ENCODE measurements around the gene POLR2M.
A peak's percentile ranks its signal among the peaks of the same experiment; 100 is the strongest.

The POLR2M gene

DNA sequence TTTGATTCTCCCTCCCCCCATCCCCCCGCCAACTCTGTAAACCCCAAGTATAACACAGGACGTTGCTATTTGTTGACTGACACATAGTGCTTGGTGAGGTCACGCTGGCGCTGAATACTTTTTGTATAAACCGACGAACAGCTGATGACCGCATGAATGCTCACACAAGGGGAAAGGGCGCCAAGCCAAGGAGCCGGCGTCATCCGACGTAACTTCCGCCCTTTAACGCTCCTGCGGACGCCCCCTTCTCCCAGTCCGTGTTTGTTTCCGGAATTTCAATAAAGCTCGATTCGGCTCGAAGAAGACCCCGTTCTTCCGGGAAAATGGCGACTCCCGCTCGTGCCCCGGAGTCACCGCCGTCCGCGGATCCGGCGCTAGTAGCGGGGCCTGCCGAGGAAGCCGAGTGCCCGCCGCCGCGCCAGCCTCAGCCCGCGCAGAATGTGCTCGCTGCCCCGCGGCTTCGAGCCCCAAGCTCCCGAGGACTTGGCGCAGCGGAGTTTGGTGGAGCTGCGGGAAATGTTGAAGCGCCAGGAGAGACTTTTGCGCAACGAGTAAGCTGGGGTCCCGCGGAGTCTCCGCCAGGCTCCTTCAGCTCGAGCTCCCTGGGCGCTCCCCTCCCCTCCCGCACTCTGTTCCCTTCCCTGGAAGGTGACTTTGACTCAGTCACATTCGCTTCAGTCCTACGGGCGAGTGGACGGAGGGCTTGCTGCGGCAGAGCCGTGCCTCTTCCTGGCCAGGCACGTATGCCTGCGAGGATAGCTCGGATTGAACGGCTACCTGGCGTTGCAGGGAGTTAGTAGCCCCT lies at the start of gene POLR2M:
POLR2M (plus strand) TSS at position 310 of the 805 bp plus-strand sequence; CDS start at position 439, 129 bp downstream.
- DNase-seq = peak; percentile 76 to 91 (median 90)

DNA sequence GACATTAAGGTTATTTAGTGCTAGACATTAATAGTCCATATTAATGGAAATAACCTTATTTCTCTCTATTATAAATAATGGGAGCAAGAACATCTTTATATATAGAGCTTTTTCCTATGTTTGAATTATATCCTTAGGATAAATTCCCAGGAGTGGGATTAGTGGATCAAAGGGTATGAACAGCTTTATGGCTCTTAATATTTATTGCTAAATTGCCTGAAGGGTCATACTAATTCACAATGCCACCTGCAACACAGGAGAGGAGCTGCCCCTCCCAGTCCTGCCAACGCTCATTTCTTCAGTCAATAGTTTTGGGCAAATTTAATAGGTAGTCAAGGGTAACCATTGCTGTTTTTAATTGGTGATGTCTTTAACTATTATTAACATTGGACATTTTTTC lies 48.9 kb upstream of the POLR2M start:
- no peak for DNase-seq

DNA sequence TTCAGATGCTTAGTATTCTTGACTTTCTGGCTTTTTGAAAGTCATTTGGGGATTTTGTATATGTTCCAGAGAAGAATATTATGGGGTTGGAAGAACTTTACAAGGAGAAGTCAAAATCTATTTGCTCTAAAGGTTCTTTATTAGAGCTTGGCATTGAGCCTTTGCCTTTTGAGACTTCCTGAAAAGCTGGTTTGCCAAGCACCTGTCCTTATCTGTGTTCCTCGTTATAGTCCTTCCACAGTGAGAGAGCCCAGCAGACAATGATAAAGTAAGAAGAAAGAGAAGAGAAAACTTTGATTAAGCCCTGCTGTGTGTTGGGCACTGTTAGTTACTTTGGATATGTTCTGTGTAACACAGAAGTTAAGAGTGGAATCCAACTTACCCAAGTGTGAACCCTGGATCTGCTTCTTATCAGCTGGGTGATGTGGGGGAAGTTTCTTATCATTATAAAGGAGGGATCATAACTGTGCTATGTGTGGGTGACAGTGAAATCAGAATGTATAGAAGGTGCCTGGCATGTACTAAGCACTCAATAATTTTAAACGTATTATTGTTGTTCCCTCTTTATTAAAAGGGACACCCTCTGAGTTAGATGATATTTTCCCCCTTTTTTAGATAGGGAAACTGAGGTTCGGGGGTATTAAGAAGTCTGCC lies 44.3 kb upstream of the POLR2M start:
- no peak for DNase-seq

DNA sequence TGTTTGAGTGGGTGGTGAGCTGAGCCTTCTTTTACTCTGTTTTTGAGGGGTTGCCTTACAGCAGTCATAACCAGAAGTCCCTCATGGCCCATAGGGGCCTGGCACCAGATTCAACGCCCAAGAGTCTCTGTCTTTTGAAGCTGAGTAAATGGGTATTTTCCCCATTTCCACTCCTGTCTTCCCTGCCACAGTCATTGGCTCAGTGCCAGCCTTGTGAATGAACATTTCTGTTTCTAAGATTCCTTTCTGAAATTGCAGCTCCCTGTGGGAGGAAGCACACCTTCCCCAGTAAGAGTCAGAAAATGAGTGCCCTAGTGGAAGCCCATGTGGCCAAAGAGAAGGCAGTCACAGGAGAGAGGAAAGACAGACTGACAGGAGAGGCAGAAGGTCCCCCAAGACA lies 43.7 kb upstream of the POLR2M start:
- no peak for DNase-seq

DNA sequence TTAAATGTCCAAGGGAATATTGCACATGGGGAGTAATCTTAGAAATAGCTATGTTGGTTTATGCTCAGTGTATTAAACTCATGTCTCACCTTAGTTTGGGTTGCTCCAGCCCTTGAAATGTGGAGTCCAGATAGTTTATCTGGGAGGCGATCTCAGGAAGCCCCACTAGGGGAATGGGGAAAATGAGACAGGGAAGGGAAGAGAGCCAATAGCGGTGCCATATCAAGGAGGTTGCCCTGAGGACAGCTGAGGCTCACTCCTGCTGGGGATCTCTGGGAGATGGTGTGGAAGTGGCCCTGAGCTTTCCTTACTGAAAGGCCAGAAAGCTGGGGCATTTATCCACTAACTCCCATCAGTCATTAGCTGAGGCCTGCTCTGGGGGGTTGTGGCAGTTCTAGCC lies 43.3 kb upstream of the POLR2M start:
- no peak for DNase-seq

DNA sequence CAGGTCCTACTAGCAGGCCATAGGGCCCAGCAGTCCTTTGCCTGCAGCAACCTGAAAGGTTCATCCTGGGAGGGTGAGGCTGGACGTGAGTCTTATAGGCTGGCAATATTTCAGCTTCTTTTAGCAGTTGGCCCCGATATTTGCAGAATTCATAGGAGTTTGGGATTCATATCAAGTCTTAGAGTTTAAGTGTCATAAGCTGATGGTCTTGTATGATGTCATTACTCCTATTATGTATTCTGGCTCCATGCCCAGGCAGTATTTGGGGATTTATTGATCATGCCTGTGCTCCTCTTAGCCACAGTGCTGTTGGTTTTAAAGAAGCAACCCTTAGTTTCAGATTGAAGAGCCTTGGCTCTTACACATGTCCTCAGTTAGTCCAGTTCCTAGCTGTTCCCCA lies 41.3 kb upstream of the POLR2M start:
- DNase-seq = no peak

DNA sequence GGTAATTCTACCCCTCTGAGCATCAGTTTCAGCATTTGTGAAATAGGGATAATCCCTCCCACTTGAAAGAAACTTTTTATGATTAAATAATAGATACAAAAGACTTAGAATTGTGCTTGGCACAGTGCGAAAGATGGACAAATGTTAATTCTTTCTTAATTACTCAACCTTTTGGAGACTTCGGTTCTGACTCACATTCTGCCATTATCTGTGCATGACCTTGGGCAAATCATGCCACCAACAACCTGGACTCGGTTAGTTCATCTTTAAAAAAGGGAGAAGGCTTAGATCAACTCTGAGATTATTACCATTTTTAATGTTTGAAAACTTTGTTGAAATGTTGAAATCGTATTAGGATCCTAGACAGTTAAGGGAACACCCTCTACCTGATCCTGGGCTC lies 40.6 kb upstream of the POLR2M start:
- no peak for DNase-seq

DNA sequence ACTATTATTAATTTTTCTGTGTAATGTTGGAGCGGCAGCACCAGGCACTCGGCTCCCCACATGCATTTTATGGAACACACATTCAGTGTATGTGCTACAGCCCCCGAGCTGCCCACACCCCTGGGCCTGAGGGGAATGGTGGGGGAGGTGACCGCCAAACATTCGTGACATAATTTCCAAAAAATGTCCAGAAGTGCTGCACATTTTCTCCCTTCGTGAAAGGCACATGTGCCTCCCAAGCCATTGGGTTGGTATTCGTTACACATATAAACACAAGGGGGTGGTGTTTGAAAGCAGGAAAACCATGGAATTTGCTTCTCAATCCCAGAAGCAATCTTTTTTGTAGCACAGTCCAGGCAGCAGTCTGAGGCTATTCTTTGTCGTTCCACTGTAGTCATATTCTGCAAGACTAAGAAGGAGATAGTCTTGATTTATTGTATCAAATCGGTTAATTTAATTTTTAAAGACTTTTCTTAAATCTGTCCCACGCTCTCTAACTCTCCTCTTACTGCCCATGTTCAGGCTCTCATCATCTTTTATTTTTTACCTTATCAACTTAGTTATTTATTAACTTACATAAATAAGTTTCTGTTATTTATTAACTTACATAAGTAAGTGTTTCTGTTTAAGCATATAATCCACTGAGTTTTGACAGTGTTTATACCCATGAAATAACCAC lies 39.2 kb upstream of the POLR2M start:
- DNase-seq = peak in 1 of 6 experiments; percentile 5

DNA sequence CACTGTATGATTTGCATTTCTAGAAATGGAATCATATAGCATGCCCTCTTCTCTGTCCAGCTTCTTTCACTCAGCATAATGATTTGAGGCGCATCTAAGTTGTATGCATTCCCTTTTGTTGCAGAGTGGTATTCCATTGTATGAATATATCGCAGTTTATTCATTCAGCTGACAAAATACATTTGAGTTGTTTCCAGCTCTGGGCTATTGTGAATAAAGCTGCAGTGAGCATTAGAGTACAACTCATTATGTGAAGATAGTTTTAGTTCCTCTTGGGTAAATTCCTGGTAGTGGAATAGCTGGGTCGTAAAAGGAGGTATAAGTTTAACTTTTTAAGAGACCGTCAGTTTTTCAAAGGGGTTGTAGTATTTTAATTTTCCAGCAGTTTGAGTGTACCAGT lies 38.5 kb upstream of the POLR2M start:
- DNase-seq = no peak

DNA sequence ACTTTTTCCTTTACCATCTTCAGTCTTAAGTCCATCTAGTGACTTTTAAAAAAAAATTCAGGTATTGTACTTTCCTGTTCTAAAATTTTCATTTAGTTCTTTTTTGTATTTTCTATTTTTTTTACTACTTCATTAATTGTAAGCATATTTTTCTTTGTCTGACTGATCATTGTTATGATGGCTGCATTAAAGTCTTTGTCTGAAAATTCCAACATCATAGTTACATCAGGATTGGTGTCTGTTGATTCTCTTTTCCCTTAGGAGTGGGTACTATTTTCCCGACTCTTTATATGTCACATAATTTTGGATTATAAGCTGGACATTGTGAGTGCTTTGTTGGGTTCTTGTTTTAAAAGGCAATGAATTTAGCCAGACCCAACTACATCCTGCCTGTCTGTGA lies 34.9 kb upstream of the POLR2M start:
- no peak for DNase-seq

DNA sequence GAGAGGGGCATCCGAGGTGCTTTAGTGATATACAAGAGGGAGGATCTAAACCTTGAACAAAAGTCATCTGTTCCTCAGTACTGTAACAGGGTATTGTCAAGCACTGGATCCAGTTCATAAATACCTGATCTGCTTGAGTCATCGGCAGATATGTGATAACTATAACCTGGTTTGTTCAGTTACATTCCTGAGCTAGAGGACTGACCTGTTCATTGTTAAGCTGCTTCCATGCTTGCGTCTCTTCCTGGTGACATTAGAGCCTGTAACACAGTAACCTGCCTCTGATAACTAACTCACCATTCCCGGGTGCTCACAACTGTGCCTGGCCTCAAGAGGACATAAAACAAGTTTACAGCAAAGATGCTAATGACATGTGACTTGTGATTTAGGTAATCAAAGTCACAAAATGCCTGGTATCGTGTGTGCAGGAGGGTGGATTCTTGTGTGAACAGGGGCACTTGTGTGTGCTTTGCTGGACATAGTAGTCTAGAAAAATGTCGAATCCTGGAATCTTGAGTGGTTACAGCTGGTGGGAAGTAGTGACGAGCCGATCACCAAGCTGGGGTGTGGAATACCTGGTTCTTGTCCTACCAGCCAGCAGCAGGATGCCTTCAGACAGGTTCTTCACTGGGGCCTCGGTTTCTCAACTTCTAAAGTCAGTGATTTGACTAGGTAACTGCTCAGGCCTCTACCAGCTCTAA lies 30.9 kb upstream of the POLR2M start:
- DNase-seq = no peak

DNA sequence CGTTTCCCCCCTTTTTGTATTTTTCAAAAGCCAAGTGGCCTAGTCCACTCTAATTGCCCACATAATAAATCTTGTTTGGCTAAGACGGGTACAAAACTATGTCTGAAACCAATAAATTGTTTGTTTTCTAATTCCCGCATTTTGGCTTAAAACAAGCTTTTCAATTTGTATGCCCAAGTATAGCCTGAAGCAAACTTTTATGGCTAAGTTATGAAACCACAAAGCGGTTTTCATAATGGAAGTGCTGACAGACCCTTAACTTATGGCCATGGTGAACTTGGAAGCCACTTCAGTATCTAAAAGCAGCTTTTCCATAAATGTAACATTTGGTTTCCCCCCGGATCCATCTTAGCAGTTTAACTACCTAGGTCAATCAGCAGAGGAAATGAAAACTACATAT lies 29.9 kb upstream of the POLR2M start:
- no peak for DNase-seq

DNA sequence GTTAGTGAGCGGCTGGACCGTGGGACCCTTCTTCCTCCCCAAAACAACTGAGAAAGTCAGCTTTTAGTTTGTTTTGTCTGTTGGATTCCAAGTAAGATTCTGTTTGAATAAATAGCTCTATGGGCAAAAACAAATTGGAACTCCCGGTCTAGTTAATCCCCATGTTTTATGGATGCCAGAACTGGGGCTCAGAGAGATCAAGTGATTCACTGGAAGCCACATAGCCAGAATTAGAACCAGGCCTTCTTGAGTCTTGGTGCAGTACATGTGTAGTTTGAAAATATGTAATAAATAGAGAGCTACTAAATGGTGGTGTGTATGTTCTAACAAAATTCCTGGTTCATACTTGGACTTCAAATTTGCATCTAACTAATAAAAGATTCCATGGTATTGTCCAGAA lies 29.3 kb upstream of the POLR2M start:
- no peak for DNase-seq

DNA sequence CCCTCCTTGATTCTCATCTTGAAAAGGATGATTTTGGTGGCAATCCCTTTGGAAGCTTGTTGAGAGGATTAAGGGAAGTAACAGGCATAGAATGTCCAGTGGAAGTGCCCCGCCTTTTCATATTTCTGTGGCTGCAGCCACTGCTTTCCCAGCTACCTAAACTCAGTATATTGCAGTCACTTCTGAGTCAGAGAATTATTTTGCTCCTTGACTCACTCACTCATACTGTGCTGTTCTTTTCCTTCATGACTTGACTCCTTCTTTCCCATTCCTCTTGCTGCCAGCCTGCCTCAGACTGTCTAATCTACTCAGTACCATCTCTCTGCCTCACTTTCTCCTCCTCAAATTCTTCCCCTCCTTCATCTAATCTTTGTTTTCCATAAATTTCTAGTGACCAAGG lies 26.5 kb upstream of the POLR2M start:
- no peak for DNase-seq

DNA sequence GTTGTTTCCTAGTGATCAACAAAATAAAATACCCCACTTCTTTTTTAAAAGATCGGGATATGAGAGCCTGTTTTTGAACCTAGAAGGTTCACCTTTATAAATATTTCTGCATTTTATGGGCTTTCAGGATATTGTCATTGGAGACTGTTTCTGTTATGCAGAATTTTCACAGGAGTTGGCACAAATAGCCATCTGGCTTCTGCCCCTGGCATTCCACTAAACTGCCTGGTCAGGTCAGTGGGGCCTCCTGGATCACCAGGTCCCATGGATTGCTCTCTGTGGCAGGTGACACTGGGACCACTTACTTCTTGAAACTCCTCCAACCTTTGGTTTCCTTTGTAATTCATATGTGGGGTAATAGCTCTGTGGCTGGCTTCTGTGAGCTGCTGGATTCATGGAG lies 25.5 kb upstream of the POLR2M start:
- no peak for DNase-seq

DNA sequence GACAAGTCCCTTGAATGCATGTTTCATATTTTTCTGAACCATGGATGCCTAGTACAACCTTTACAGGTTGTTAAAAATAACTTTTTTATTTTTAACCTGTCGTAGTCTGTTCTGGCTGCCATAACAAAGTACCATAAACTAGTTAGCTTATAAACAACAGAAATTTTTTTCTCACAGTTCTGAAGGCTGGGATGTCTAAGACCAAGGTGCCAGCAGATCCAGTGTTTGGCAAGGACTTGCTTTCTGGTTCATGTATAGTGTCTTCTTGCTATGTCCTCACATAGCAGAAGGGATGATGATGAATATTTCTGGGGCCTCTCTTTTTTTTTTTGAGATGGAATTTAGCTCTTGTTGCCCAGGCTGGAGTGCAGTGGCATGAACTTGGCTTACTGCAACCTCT lies 23.0 kb upstream of the POLR2M start:
- DNase-seq = no peak

DNA sequence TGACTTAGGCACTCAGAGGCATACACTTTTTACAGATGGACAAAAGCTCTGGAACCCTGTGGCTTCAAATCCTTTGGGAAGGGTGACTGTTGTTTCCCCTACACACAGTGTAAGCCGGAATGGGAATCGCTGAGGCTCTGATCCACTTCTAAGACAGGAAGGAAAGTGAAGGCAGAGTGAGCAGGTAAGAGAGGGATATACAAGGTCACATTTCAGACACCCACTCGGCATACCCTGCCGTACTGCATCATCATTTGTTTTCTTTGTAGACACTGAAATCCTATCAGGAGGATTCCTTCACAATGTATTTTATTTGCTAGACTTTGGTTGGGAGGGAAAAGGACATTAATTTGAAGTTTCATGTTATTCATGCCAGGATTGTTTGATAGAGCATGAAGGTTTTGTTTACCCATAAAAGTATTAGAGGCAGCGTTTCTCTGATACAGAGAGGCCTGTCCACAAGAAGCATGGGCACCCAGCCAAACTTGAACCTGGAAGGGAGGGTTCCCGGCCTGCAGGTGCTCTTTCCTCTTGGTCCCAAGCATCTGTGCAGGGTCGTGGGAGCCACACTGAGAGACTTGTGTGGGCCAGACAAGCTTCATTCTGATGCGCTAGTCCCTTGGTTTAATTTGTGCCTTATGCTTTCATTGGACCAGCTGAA lies 21.9 kb upstream of the POLR2M start:
- DNase-seq = no peak

DNA sequence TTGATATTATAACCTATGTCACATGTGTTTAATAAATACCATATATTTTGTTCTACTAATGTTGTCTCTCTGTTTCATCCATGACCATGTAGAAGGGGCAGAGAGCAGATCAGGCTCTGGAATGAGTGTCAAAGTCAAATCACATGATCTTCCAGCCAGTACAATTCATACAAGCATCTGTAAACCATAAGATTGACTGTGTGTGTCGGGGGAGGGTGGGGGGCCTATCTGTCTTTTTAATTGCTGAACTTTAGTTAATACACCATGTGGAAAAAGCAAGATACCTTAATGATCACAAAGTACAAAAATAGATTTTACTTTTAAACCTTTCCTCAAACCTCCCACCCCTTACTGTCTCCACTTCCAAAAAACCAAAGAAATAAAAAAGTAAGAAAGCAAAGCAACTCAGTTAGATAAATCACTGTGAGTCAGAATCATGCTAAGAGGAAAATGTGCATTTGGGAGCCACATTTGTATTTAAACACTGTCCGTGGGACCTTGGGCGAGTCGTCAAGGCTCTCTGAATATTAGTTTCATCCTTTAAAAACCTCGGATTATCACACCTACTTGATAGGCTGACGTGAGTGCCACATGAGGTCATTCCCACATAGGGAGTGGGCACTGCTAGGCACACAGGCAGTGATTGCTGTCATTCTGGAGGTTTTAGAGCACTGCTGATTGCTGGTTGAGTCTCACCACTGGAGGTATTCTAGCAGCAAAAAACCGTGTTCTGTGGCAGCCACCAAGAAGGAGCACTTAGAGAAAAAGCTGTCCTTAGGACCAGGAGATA lies 21.0 kb upstream of the POLR2M start:
- no peak for DNase-seq

DNA sequence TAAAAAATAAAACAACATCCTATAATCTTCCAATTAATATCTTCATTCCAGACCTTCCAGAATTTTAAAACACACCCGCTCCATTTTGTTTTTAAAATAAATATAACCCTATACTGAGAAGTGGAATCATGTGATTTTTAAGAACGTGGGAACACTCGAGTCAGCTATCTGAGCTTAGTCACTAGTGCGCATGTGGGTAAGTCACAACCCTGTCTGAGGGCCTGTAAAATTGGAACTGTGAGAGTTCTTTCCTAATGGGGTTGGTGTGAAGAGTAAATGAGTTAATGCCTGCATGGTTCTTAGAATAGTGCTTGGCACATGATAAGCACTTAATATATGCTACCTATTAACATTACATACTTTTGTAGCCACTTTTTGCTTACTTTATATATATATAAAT lies 19.9 kb upstream of the POLR2M start:
- no peak for DNase-seq

DNA sequence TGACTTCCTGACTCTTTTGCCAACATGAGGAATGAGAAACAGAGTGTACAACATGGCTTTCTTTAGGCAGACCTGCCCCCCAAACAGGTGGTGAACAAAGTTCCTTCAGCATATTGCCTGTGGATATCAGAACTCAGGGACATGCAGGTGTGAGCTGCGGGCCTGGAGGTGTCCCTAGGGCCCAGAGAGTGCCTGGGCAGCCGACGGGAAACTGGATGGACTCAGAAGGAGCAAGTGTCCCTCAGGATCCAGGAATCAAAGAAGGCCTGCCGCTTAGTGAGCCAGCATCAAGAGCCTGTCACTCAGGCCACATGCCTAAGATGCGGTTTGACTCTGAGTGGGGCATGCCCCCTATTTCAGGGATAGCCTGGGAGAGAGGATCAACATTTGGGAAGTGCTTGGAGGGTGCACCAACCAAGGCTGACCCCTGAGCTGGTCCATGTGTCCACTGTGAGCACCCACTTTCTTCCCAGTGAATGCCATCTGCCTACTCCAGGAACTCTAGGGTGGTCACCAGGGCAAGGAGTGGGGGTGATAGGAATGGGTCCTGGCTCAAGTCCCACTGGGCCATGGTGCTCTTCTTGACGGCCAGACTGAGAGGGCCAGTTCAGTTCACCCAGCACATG lies 16.1 kb upstream of the POLR2M start:
- DNase-seq = no peak

DNA sequence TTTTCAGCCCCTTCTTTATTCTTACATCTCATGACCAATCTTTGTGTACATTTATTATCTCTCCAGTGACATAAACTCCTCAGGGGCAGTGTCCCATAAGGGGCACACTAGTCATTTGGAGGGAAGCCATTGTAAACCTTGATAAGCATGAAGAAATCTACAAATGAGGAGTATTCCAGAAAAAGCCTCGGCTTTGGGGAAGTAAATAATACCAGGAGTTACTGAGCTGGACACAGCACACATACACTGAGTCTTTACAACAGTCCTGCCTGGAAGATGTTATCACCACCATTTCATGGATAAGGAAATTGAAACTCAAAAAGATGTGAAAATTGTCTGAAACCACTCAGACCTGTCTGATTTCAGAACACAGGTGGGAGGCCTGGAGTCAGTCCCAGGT lies 15.4 kb upstream of the POLR2M start:
- DNase-seq = no peak

DNA sequence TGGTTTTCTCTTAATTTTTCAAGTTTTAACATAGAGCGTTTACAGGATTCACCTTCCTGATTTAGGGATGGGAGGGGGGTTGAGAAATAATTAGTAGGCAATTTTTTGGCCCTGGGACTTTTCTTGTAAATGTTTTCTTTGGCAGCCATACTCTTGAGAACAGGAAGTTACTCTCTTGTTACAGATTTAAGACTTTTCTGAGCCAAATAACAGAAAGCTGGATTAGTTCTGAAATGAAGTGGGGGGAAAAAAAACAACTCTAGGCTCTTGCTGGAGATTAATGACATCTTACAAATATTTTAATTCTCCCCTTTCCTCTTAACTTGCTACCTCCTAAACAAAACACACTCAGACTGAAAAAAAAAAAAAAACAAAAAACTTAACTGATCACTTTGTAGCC lies 13.8 kb upstream of the POLR2M start:
- DNase-seq = no peak

Data from stimulated activated naive CD4-positive, alpha-beta T cell (primary cell).